HEK293 (cell line): ENCODE results near the gene GNA12.

Experiments used
- CTCF ChIA-PET: fragments of 350-600 bp; formaldehyde crosslinking; extraction: SDS; loops from one replicate; lab custom pipeline; 2021; ENCODE audit warnings: antibody characterized with exemption; lab: Yijun Ruan, JAX
- POLR2A ChIA-PET: fragments of 300-600 bp; formaldehyde crosslinking; extraction: SDS; loops from one replicate; lab custom pipeline; 2020; ENCODE audit warnings: antibody characterized with exemption, inconsistent platforms; lab: Yijun Ruan, JAX
- H3K27ac ChIP-seq: fragments of 200-500 bp; sonication (Bioruptor generic); 2 replicates; pipeline ENCODE4 v1.5.1; 2014; ENCODE audit warnings: low read depth, low read length, control low read depth, inconsistent platforms; ENCODE audit errors: extremely low read depth
- H3K36me3 ChIP-seq, 2 experiments: fragments of 200-500 bp in 1 of 2; sonication (Bioruptor generic) in 1 of 2; 1 replicate in 1 of 2; 2 replicates in 1 of 2; pipeline ENCODE4 v1.5.1; 2014 to 2017; ENCODE audit warnings: inconsistent platforms in 2 of 2, low read length in 2 of 2; ENCODE audit not compliant: control insufficient read depth in 2 of 2, insufficient read depth in 1 of 2
- H3K4me1 ChIP-seq: fragments of 200-500 bp; sonication (Bioruptor generic); 2 replicates; pipeline ENCODE4 v1.5.1; 2014; ENCODE audit warnings: mild to moderate bottlenecking, low read length, inconsistent platforms; ENCODE audit not compliant: control insufficient read depth, insufficient read depth
- H3K4me3 ChIP-seq: 2 replicates; pipeline ENCODE4 v1.5.1; 2011; ENCODE audit warnings: low read depth, mild to moderate bottlenecking, control low read depth, low read length, moderate library complexity
- H3K9me3 ChIP-seq: fragments of 200-500 bp; sonication (Bioruptor generic); 2 replicates; pipeline ENCODE4 v1.5.1; 2014; ENCODE audit warnings: low read depth, low read length, inconsistent platforms; ENCODE audit not compliant: control insufficient read depth, insufficient read depth
- GLI4 ChIP-seq: fragments of 450-650 bp; formaldehyde crosslinking; IDR thresholded peaks from 2 replicates; pipeline ENCODE4 v1.5.1; 2016; ENCODE audit warnings: missing biosample characterization, missing genetic modification characterization
- IKZF3 ChIP-seq: fragments of 450-650 bp; IDR thresholded peaks from 2 replicates; pipeline ENCODE4 v1.5.0; 2018; ENCODE audit warnings: missing biosample characterization, mild to moderate bottlenecking, missing genetic modification characterization, moderate library complexity
- OSR2 ChIP-seq: fragments of 450-650 bp; formaldehyde crosslinking; IDR thresholded peaks from 2 replicates; pipeline ENCODE4 v1.5.1; 2016; ENCODE audit warnings: missing biosample characterization, missing genetic modification characterization
- TCF7L2 ChIP-seq: IDR thresholded peaks from 2 replicates; pipeline ENCODE4 v1.6.1; 2011; ENCODE audit warnings: low read depth, mild to moderate bottlenecking, inconsistent platforms, low read length, moderate library complexity, borderline replicate concordance
- YY2 ChIP-seq: fragments of 450-650 bp; formaldehyde crosslinking; IDR thresholded peaks from 2 replicates; pipeline ENCODE4 v1.5.1; 2016; ENCODE audit warnings: missing biosample characterization, missing genetic modification characterization
- ZBTB20 ChIP-seq: fragments of 450-650 bp; formaldehyde crosslinking; IDR thresholded peaks from 2 replicates; pipeline ENCODE4 v1.5.1; 2016; ENCODE audit warnings: missing biosample characterization, missing genetic modification characterization
- ZBTB21 ChIP-seq: fragments of 450-650 bp; formaldehyde crosslinking; IDR thresholded peaks from 2 replicates; pipeline ENCODE4 v1.5.1; 2017; ENCODE audit warnings: missing biosample characterization, missing genetic modification characterization
- ZFP41 ChIP-seq: fragments of 450-650 bp; formaldehyde crosslinking; IDR thresholded peaks from 2 replicates; pipeline ENCODE4 v1.5.1; 2016; ENCODE audit warnings: missing biosample characterization, missing genetic modification characterization, borderline replicate concordance
- ZNF16 ChIP-seq: fragments of 450-650 bp; formaldehyde crosslinking; IDR thresholded peaks from 2 replicates; pipeline ENCODE4 v1.5.1; 2016; ENCODE audit warnings: low read depth, missing biosample characterization, missing genetic modification characterization
- ZNF19 ChIP-seq: fragments of 450-650 bp; formaldehyde crosslinking; IDR thresholded peaks from 2 replicates; pipeline ENCODE4; 2016; ENCODE audit warnings: missing biosample characterization, missing genetic modification characterization, low read depth
- ZNF266 ChIP-seq: fragments of 450-650 bp; formaldehyde crosslinking; IDR thresholded peaks from 2 replicates; pipeline ENCODE4 v1.5.1; 2016; ENCODE audit warnings: missing biosample characterization, missing genetic modification characterization, low read depth
- ZNF341 ChIP-seq: fragments of 450-650 bp; formaldehyde crosslinking; IDR thresholded peaks from 2 replicates; pipeline ENCODE4; 2016; ENCODE audit warnings: low read depth, missing biosample characterization, missing genetic modification characterization
- ZNF433 ChIP-seq: fragments of 450-650 bp; formaldehyde crosslinking; IDR thresholded peaks from 2 replicates; pipeline ENCODE4 v1.5.1; 2016; ENCODE audit warnings: missing biosample characterization, missing genetic modification characterization, low read depth
- ZNF549 ChIP-seq: fragments of 450-650 bp; IDR thresholded peaks from 2 replicates; pipeline ENCODE4 v1.5.1; 2018; ENCODE audit warnings: missing biosample characterization, missing genetic modification characterization, mild to moderate bottlenecking, inconsistent platforms, moderate library complexity
- ZNF624 ChIP-seq: fragments of 450-650 bp; formaldehyde crosslinking; IDR thresholded peaks from 2 replicates; pipeline ENCODE4 v1.5.1; 2017; ENCODE audit warnings: missing biosample characterization, missing genetic modification characterization
- ZNF777 ChIP-seq: fragments of 450-650 bp; formaldehyde crosslinking; IDR thresholded peaks from 2 replicates; pipeline ENCODE4 v1.5.1; 2017; ENCODE audit warnings: missing biosample characterization, missing genetic modification characterization, borderline replicate concordance
- TF ChIP-seq, protein P1 (sequence below): fragments of 450-650 bp; formaldehyde crosslinking; IDR thresholded peaks from 2 replicates; pipeline ENCODE4 v1.5.1; 2016; ENCODE audit warnings: missing biosample characterization, missing genetic modification characterization
- TF ChIP-seq, protein P2 (sequence below): fragments of 450-650 bp; formaldehyde crosslinking; IDR thresholded peaks from 2 replicates; pipeline ENCODE4 v1.5.1; 2016; ENCODE audit warnings: missing biosample characterization, missing genetic modification characterization
- TF ChIP-seq, protein P3 (sequence below): fragments of 450-650 bp; formaldehyde crosslinking; IDR thresholded peaks from 2 replicates; pipeline ENCODE4 v1.5.1; 2016; ENCODE audit warnings: missing biosample characterization, missing genetic modification characterization
- TF ChIP-seq, protein P4 (sequence below): fragments of 450-650 bp; formaldehyde crosslinking; IDR thresholded peaks from 2 replicates; pipeline ENCODE4 v1.5.1; 2016; ENCODE audit warnings: missing biosample characterization, missing genetic modification characterization

Gene GNA12

DNA sequence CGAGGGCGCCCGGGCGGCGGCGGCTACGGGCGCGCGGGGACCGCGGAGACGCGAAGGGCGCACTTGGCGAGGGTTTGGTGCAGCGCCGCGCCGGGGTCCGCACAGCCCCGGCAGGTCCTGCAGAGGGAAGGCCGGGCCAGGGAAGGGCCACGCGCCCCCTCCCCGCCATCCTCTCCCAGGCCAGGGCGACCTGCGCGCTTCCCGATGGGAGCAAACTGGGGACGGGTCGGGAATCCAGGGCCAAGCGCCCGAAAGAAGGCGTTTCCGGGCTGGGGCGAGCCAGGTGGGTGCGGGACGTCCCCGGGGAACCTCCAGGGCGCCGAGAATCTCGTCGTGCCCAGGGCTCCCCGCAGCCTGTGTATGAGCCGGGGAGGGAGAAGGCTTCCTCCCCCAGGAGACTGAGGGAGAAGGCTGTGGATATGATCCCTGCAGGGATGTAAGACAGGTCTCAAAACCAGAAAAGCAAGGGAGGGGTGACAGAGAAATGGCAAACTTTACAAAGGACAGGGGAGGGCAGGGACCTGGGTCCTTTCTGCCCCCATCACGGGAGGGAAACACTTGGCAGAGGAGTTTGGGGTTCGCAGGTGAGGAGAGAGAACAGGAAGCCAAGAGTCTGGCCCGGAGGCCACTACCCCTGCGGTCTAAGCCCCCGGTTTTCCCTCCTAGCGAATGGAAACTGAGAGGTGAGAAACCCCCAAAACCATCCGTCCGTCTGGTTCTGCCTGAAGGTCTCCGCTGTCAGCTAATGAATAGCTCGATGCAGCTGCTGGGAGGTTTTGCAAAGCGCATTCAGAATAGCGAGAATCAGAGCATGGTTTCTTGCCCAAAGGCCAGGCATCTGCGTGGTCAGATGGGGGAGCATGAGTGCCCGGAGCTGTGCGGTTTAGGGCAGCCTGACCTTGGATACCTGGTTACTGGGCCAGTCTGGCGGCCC, 155.4 kb downstream of the GNA12 start:
- no peak overlapping the region for H3K27ac ChIP-seq
- ChIA-PET POLR2A (no interaction called here), CTCF (interaction anchor here (0.7 to 6.4 kb wide), 2 partner anchors 20 to 1095 kb away, joined by 5 to 39 read pairs; no protein-coding TSS in a partner anchor)
- H3K36me3 ChIP-seq: no peaks in the 10 kb centered on the region
- H3K4me1 ChIP-seq: no peaks in the 10 kb centered on the region
- no peak overlapping the region for H3K4me3 ChIP-seq
- no peaks in the 10 kb centered on the region for H3K9me3 ChIP-seq
- no peak for TF ChIP-seq ZNF266 (tag by site-specific recombination)
- TF ChIP-seq IKZF3 (tag by site-specific recombination): no peak
- no peak for TF ChIP-seq ZNF777
- TF ChIP-seq ZBTB20 (tag by site-specific recombination): no peak
- no peak for TF ChIP-seq YY2 (tag by site-specific recombination)
- TF ChIP-seq OSR2: no peak
- TF ChIP-seq ZNF16 (tag by site-specific recombination): no peak
- TF ChIP-seq ZBTB21 (tag by site-specific recombination): no peak
- TF ChIP-seq, protein P1, sequence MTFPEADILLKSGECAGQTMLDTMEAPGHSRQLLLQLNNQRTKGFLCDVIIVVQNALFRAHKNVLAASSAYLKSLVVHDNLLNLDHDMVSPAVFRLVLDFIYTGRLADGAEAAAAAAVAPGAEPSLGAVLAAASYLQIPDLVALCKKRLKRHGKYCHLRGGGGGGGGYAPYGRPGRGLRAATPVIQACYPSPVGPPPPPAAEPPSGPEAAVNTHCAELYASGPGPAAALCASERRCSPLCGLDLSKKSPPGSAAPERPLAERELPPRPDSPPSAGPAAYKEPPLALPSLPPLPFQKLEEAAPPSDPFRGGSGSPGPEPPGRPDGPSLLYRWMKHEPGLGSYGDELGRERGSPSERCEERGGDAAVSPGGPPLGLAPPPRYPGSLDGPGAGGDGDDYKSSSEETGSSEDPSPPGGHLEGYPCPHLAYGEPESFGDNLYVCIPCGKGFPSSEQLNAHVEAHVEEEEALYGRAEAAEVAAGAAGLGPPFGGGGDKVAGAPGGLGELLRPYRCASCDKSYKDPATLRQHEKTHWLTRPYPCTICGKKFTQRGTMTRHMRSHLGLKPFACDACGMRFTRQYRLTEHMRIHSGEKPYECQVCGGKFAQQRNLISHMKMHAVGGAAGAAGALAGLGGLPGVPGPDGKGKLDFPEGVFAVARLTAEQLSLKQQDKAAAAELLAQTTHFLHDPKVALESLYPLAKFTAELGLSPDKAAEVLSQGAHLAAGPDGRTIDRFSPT (tag by site-specific recombination): no peak
- no peak for TF ChIP-seq ZNF624 (tag by site-specific recombination)
- TF ChIP-seq ZNF19 (tag by site-specific recombination): no peak
- no peak for TF ChIP-seq ZNF433 (tag by site-specific recombination)
- TF ChIP-seq TCF7L2: no peak
- TF ChIP-seq, protein P2, sequence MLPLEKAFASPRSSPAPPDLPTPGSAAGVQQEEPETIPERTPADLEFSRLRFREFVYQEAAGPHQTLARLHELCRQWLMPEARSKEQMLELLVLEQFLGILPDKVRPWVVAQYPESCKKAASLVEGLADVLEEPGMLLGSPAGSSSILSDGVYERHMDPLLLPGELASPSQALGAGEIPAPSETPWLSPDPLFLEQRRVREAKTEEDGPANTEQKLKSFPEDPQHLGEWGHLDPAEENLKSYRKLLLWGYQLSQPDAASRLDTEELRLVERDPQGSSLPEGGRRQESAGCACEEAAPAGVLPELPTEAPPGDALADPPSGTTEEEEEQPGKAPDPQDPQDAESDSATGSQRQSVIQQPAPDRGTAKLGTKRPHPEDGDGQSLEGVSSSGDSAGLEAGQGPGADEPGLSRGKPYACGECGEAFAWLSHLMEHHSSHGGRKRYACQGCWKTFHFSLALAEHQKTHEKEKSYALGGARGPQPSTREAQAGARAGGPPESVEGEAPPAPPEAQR (tag by site-specific recombination): no peak
- TF ChIP-seq ZNF549: no peak
- no peak for TF ChIP-seq ZFP41
- TF ChIP-seq, protein P3, sequence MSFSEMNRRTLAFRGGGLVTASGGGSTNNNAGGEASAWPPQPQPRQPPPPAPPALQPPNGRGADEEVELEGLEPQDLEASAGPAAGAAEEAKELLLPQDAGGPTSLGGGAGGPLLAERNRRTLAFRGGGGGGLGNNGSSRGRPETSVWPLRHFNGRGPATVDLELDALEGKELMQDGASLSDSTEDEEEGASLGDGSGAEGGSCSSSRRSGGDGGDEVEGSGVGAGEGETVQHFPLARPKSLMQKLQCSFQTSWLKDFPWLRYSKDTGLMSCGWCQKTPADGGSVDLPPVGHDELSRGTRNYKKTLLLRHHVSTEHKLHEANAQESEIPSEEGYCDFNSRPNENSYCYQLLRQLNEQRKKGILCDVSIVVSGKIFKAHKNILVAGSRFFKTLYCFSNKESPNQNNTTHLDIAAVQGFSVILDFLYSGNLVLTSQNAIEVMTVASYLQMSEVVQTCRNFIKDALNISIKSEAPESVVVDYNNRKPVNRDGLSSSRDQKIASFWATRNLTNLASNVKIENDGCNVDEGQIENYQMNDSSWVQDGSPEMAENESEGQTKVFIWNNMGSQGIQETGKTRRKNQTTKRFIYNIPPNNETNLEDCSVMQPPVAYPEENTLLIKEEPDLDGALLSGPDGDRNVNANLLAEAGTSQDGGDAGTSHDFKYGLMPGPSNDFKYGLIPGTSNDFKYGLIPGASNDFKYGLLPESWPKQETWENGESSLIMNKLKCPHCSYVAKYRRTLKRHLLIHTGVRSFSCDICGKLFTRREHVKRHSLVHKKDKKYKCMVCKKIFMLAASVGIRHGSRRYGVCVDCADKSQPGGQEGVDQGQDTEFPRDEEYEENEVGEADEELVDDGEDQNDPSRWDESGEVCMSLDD (tag by site-specific recombination): no peak
- no peak for TF ChIP-seq ZNF341
- TF ChIP-seq GLI4 (tag by site-specific recombination): no peak
- TF ChIP-seq, protein P4, sequence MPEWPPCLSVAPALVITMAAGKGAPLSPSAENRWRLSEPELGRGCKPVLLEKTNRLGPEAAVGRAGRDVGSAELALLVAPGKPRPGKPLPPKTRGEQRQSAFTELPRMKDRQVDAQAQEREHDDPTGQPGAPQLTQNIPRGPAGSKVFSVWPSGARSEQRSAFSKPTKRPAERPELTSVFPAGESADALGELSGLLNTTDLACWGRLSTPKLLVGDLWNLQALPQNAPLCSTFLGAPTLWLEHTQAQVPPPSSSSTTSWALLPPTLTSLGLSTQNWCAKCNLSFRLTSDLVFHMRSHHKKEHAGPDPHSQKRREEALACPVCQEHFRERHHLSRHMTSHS (tag by site-specific recombination): no peak
